LoVo (cell line): ENCODE results near the gene TMEM119.
"Not testable (repeated sequence)": the region's sequence is repeated elsewhere in the genome, so short reads cannot be mapped to it uniquely, and the experiment has no call there.

Source experiments
- DNase-seq: peaks from one replicate; pipeline ENCODE4 v3.0.0-alpha.2; 2016; ENCODE audit warnings: low spot score

The TMEM119 gene

GRCh38 chr12:108634341-108634751 lies 36.5 kb upstream of the TMEM119 start:
- no peak for DNase-seq

GRCh38 chr12:108633534-108634248 lies 35.8 kb upstream of the TMEM119 start, which contains the start of gene SELPLG:
Gene SELPLG, minus strand, starts transcription at chr12:108633894. Its CDS starts 9,587 bp downstream, at chr12:108624307.
- no peak for DNase-seq

- DNase-seq = no peak
Observed at GRCh38 chr12:108633081-108633533, 35.2 kb upstream of the TMEM119 start.

- not testable (repeated sequence) for DNase-seq
Observed at GRCh38 chr12:108631261-108631660, 33.4 kb upstream of the TMEM119 start.

GRCh38 chr12:108630481-108631207 lies 32.8 kb upstream of the TMEM119 start:
- DNase-seq = no peak

- no peak for DNase-seq
Observed at GRCh38 chr12:108629824-108630476, 32.1 kb upstream of the TMEM119 start.

GRCh38 chr12:108629151-108629550 lies 31.3 kb upstream of the TMEM119 start:
- no peak for DNase-seq

GRCh38 chr12:108627134-108627920 lies 29.4 kb upstream of the TMEM119 start:
- DNase-seq = no peak

GRCh38 chr12:108625228-108625627 lies 27.3 kb upstream of the TMEM119 start:
- no peak for DNase-seq

- no peak for DNase-seq
Observed at GRCh38 chr12:108623577-108623976, 25.7 kb upstream of the TMEM119 start.

GRCh38 chr12:108622921-108623514 lies 25.1 kb upstream of the TMEM119 start:
- DNase-seq = no peak

- no peak for DNase-seq
Observed at GRCh38 chr12:108622421-108622820, 24.5 kb upstream of the TMEM119 start.

- no peak for DNase-seq
Observed at GRCh38 chr12:108621161-108621560, 23.3 kb upstream of the TMEM119 start.

GRCh38 chr12:108620236-108620879 lies 22.5 kb upstream of the TMEM119 start:
- no peak for DNase-seq

- DNase-seq = no peak
Observed at GRCh38 chr12:108619369-108620160, 21.7 kb upstream of the TMEM119 start.

- DNase-seq = not testable (repeated sequence)
Observed at GRCh38 chr12:108618953-108619274, 21.0 kb upstream of the TMEM119 start.

- peak; percentile 84 for DNase-seq
Observed at GRCh38 chr12:108618079-108618952, 20.4 kb upstream of the TMEM119 start.

GRCh38 chr12:108616941-108617858 lies 19.3 kb upstream of the TMEM119 start:
- no peak for DNase-seq
